NCI-H1694 treated with DMSO at 0.1 percent for 48 hours (cell line): ENCODE data around the gene ZNF397.
A peak's percentile ranks its signal among the peaks of the same experiment; 100 is the strongest.

ENCODE experiments used
- DNase-seq: peaks from one replicate; lab custom pipeline; 2025; lab: John Stamatoyannopoulos, UW

The ZNF397 gene

GRCh38 chr18:35246831-35247230 is 6.0 kb downstream of the ZNF397 start:
- DNase-seq = no peak

DNA sequence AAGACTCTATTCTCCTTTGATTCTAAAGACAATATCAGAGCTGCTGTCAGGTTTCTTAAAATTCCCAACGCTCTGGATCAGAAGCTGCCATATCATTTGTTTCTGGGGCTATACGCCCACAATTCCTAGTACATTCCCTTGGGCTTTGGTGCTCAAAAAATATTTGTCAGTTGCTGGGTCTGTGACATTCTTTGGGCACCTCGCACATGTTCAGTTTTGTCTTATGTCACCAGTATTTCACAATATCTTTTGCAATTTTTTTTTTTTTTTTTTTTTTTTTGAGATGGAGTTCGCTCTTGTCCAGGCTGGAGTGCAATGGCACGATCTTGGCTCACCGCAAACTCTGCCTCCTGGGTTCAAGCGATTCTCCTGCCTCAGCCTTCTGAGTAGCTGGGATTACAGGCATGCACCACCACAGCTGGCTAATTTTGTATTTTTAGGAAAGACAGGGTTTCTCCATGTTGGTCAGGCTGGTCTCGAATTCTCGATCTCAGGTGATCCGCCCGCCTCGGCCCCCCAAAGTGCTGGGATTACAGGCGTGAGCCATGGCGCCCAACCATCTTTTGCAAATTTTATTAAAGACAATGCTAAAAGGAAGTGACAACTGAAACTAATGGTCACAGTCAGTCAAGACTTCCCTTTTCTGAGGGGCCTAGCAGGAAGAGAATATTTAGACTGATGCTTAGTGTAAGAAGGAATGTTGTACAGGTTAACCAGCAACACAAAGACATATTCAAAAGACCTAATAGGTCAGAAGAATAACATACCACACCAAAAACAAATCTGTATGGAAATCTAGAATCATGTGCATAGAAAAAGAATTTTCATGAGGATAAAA is 6.8 kb downstream of the ZNF397 start:
- no peak for DNase-seq

GRCh38 chr18:35248429-35248828 is 7.6 kb downstream of the ZNF397 start:
- DNase-seq = no peak

- no peak for DNase-seq
These were observed 11.6 kb downstream of the ZNF397 start for GRCh38 chr18:35252466-35252865.

GRCh38 chr18:35253655-35254287 is 12.9 kb downstream of the ZNF397 start:
- DNase-seq = no peak

GRCh38 chr18:35256947-35257346 is 16.1 kb downstream of the ZNF397 start:
- no peak for DNase-seq

DNA sequence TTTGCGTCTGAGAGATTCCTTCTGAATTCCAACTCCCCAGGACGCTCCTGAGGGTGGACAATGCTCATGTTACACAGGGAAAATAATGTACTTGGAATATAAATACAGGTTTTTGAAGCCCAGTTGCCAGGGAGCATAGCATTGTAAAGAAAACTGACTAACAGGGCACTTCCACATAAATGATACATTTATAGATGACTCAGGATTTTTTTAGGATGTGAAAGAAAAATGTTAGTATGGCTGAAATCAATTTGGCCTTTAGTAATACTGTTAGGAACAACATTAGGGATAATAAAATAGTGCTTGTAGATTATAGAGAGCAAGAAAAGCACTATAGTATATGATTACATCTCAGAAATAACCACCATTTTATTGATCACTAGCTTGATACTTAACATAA is 23.6 kb downstream of the ZNF397 start:
- DNase-seq = no peak

DNA sequence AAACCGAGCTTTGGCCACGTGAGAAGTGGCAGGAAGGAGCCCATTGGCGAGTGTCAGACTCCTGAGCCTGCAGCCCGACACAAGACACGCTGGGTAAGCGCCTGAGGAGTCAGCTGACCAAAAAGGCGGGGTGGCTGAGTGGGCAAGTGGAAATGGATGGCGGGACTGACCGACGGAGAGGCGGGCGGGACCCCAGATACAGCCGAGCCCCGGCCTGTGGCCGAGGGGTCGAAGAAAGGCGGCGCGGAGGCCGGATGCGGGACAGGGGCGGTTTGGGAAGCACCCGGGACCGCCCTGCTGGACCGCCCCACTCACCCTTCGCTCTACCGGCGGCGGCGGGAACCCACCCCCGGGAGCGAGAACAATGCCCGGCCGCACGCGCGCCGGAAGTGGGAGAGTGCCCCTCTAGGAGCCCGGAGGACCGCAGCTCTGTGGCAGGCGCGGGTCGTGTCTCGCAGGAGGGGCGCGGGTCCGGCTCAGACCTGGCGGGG is 26.4 kb downstream of the ZNF397 start:
- no peak for DNase-seq

GRCh38 chr18:35267809-35268208 is 27.0 kb downstream of the ZNF397 start:
- no peak for DNase-seq

- DNase-seq = no peak
These were observed 28.0 kb downstream of the ZNF397 start for GRCh38 chr18:35268821-35269220.

GRCh38 chr18:35271656-35272055 is 30.8 kb downstream of the ZNF397 start:
- no peak for DNase-seq

DNA sequence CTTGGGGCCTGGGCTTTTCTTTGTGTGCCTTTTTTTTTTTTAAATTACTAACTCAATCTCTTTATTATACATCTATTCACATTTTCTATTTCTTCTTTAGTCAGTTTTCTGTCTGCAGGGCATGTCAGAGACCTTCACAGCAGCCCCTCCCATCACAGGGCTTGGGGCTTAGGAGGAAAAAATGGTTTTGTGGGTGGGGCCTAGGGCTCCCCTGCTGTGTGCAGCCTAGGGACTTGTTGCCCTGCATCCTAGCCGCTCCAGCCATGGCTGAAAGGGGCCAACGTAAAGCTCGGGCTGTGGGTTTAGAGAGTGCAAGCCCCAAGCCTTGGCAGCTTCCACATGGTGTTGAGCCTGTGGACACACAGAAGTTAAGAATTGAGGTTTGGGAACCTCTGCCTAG is 35.4 kb downstream of the ZNF397 start:
- no peak for DNase-seq

- DNase-seq = no peak
These were observed 36.8 kb downstream of the ZNF397 start for GRCh38 chr18:35277633-35278032.

DNA sequence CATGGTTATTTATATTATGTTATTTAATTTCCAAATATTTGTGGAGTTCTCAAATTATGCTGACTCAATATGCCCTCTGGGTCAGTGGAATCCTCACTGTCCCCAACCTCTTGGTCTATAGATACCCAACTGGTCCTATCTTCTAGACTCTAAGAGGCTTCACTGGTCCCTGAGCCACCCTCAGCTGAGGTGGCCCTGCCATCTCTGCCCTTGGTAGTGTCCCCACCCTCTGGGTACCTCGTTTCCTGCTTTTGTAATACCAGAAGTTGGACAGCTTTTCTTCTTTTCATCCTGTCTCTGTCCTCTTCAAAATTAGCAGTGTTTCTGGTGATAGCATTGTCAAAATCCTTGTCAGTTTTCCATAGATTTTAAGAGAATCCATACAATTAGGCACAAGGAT is 37.3 kb downstream of the ZNF397 start:
- DNase-seq = no peak

DNA sequence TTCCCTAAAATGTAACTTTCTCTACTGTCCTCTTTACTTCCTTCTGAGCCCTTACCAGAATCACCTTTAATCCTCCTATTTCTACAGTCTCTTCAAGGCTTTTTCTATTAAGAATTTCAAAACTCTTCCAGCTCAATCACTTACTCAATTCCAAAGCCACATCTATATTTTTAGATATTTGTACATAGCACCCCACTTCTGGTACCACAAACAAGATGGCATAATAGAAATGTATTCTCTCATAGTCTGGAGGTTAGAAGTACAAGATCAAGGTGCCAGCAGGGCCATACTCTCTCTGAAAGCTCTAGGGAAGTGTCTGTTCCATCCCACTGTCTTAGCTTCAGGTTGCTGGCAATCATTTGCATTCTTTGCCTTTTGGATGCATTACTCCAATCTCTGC is 38.1 kb downstream of the ZNF397 start:
- no peak for DNase-seq

DNA sequence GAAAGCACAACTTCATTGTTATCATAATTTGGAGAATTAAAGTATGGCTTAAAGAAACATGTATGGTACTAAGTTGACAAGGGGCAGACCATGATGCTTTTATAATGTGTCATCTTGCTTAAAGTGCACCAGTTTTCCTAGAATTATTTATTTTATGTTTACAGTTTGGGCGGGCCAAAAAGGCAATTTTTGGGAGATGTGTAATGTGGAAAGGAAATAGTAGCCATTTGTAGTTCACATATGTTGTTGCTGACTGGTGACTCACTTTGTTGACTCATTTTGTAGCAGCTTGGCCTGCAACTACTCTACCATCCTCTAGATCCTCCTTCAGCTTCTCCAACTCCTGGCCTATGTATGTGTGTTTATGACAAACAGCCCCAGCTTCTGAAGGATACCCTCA is 41.5 kb downstream of the ZNF397 start:
- no peak for DNase-seq

- DNase-seq = no peak
These were observed 43.3 kb downstream of the ZNF397 start for GRCh38 chr18:35283923-35284794.

DNA sequence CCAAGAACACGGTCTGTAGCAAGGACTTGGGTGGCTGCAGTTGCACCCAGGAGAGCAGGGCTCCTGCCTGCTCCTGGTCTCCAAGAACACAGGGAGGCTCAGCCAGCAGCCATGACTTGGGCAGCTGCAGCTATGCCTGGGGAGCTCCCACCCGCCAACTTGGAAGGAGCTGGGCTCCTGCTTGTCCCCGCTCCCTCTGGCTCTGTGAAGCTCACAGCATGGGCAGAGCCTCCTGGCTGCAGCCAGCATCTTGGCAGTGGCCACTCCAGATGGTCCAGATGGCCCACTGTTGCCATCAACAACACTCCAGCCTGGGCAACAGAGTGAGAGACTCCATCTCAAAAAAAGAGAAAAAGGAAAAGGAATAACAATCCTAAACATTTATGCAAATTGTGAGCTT is 44.0 kb downstream of the ZNF397 start:
- DNase-seq = no peak

- DNase-seq = no peak
These were observed 48.5 kb downstream of the ZNF397 start for GRCh38 chr18:35289293-35289692.

- no peak for DNase-seq
These were observed 48.9 kb downstream of the ZNF397 start for GRCh38 chr18:35289727-35290093.

DNA sequence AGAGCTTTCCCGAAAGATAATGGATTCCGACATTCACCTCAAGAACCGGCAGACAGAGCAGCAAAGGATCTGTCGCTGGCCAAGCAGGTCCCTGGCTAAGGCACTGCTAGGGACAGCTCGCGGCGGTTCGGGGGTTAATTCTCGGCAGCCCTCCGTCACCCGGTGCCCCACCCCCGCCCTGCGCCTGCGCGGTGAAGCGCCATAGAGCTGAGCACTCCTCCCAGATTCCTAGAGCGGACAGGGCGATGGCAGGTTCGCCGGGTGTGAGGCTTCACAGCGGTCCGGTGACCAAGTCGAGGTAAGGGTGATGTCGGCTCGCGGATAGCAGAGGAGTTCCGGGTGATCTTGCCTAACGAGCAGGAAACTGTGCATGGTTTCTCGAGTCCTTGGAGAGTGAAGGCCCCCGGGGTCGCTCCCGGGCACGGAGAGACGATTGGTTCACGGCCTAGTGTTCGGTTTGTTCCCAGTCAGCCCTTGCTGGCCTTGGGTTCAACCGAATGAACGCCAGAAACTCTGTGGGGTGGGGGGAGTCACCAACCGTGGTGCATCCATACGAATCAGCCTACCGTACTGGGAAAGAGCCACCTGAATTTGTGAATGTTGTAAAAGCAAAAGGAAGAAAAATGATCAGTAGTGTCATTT is 49.4 kb downstream of the ZNF397 start, which contains the start of gene ZSCAN30:
Gene ZSCAN30, minus strand, starts transcription at position 136 of the 642 bp plus-strand sequence. CDS start 25,877 bp downstream, outside the sequence.
- peak; percentile 77 for DNase-seq

DNA sequence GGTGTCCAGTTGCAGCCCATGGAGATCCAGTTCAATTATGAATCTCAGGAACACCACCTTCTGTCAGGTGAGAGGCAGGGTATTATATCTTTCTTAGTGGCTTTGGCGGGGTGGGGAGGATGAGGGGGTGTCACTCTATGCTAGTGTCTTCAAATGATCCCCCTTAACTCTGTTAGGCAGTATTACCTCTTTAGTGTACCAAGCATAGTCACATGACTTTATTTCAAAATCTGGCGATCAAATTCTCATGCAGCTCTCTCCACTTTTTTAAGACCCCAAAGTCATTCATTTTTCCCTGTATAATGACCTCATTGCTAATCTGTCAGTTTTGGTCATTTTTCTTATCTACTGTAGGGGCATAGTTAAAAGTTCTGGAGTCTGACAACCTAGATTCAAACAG is 50.3 kb downstream of the ZNF397 start:
- DNase-seq = no peak
